AG09309 (cell line): ENCODE measurements around the gene FAM149A.

ENCODE experiments used
- DNase-seq: peaks from one replicate; pipeline ENCODE4 v3.0.0-alpha.2; 2010; ENCODE audit warnings: low read depth
- H3K4me3 ChIP-seq: 2 replicates; pipeline ENCODE4 v1.5.1; 2011; ENCODE audit warnings: mild to moderate bottlenecking, low read depth, low read length, moderate library complexity; ENCODE audit not compliant: control insufficient read depth
- CTCF ChIP-seq: IDR thresholded peaks from 2 replicates; pipeline ENCODE4 v1.5.1; 2011; ENCODE audit warnings: mild to moderate bottlenecking, low read depth, low read length, inconsistent platforms; ENCODE audit not compliant: insufficient read depth, control insufficient read depth; ENCODE audit errors: missing control alignments

The FAM149A gene

GRCh38 chr4:186170966-186171365, 66.5 kb downstream of the FAM149A start:
- no peak for TF ChIP-seq CTCF

GRCh38 chr4:186172546-186172945, 68.0 kb downstream of the FAM149A start:
- no peak overlapping the region for H3K4me3 ChIP-seq
- no peak for DNase-seq
- TF ChIP-seq CTCF: no peak

More at GRCh38 chr4:186170966-186171365, 66.5 kb downstream of the FAM149A start:
- DNase-seq: no peak
- no peak overlapping the region for H3K4me3 ChIP-seq

- no peak for DNase-seq
- H3K4me3 ChIP-seq: no peak overlapping the region
- TF ChIP-seq CTCF: no peak
These were observed 83.6 kb downstream of the FAM149A start for GRCh38 chr4:186188107-186188506.

GRCh38 chr4:186189656-186190055, 85.2 kb downstream of the FAM149A start:
- DNase-seq: no peak
- no peak overlapping the region for H3K4me3 ChIP-seq
- no peak for TF ChIP-seq CTCF

- TF ChIP-seq CTCF: peak; percentile 17
- H3K4me3 ChIP-seq: peak overlapping the region; percentile 94
- no peak for DNase-seq
These were observed 86.2 kb downstream of the FAM149A start for GRCh38 chr4:186190581-186191199.

GRCh38 chr4:186191200-186192065, 86.9 kb downstream of the FAM149A start, which contains the start of gene CYP4V2:
Gene CYP4V2, plus strand, starts transcription at chr4:186191567. Its CDS starts 257 bp downstream, at chr4:186191824.
- DNase-seq: peak; percentile 38
- H3K4me3 ChIP-seq: peak within 1 kb of the TSS; percentile 94
- no peak for TF ChIP-seq CTCF
